IPS-11a (cell line): ENCODE results near the gene DBP.
"Not testable (repeated sequence)": the region's sequence is repeated elsewhere in the genome, so short reads cannot be mapped to it uniquely, and the experiment has no call there.

Source experiments
- H3K4me3 ChIP-seq: one replicate; pipeline ENCODE4 v1.5.1; 2013; ENCODE audit warnings: low read depth, low read length, control low read depth

The DBP gene, protein sequence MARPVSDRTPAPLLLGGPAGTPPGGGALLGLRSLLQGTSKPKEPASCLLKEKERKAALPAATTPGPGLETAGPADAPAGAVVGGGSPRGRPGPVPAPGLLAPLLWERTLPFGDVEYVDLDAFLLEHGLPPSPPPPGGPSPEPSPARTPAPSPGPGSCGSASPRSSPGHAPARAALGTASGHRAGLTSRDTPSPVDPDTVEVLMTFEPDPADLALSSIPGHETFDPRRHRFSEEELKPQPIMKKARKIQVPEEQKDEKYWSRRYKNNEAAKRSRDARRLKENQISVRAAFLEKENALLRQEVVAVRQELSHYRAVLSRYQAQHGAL

DNA sequence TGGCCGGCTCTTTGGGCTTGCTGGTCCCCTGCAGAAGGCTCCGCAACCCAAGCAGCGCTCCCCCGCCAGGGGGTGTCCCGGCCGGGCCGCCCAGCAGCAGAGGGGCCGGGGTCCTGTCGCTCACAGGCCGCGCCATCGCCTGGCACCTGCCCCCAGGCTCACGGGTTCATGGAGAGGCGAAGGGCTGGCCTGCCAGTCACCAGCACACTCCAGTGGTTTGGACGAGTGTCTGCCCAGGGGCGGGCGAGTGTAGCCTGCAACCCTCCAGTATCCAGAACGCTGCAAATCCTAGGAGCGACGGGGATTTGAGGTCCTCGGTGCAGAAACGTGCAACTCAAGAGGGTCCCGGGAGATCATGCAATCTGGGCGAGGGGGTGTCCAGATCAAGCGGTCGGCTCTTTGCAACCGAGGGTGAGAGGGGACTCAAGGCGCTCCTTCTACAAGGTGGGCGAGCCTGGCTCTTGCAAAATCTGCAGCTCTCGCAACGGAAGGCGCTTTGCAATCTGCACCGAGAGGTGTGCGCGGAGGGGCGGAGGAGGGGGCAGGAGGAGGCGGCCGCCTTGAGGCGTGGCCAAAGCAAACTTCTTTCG is at the start of gene DBP:
TSS of gene DBP (minus strand) at position 521 of the 590 bp plus-strand sequence. CDS start at position 136, 385 bp downstream.
- H3K4me3 ChIP-seq, result peak within 1 kb of the TSS; percentile 54

DNA sequence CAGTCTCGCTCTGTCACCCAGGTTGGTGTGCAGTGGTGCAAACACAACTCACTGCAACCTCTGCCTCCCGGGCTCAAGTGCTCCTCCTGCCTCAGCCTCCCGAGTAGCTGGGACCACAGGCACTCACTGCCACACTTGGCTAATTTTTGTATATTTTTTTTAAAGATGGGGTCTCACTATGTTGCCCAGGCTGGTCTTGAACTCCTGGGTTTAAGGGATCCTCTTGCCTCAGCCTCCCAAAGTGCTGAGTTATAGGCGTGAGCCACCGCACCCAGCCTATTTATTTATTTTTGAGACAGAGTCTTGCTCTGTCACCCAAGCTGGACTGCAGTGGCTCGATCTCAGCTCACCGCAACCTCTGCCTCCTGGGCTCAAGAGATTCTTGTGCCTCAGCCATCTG is 49.5 kb upstream of the DBP start:
- not testable (repeated sequence) for H3K4me3 ChIP-seq

DNA sequence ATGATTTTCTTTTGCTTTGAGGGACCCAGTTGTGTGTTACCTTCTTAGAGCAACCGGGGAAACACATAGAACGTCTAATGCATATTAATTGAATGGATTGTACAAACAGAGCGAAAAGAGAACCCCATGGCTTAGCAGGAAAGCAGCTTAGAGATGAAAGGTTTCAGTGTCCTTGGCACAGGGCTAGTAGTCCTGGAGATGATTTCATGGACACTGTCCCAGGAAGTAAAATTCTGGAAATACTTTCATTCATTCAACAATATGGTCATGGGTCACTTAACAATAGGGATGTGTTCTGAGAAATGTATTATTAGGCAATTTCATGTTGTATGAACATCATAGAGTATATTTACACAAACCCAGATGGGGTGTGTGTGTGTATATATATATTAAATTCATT is 48.9 kb upstream of the DBP start:
- no peak overlapping the region for H3K4me3 ChIP-seq

DNA sequence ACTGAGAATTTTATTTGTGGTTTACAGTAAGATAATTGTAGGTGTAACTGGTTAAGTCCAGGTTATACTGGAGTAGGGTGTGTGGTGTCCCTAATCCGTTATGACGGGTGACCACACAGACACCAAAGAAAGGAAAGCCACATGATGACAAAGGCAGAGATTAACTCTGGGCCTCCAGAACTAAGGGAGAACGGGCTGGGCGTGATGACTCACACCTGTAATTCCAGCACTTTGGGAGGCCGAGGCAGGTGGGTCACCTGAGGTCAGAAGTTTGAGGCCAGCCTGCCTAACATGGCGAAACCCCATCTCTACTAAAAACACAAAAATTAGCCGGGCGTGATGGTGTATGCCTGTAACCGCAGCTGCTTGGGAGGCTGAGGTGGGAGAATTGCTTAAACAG is 48.4 kb upstream of the DBP start:
- no peak overlapping the region for H3K4me3 ChIP-seq

DNA sequence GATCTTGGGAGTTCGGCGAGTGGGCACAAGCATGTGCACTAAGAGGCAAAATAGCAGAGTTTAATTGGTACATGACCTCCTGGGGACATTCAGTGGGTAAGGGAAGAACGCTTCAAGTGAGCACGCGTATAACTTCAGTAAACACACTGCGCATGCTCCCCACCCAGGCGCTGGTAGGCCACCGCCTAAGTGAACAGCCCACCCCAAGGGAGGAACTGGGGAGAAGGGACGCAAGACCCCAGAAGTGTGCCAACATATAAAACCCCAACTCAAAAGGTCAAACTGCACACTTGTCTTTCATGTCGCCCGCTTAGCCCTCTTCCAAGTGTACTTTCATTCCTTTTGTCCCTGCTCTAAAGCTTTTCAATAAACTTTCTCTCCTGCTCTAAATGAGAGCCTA is 46.2 kb upstream of the DBP start:
- no peak overlapping the region for H3K4me3 ChIP-seq

DNA sequence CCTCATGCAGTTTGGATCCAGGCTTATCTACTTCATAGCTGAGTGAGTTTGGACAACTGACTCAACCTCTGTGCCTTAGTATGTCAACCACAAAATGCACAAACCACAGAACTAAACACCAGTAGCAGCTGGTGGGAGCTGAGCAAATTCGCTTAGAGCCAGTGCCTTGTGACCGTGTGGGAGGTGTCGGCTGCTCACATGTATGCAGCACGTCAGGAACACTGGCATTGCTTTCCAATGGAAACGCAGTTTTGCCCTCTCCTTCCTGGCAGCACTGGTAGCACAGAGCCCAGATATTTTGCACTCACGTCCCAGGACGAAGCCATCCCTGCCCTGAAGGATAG is 43.9 kb upstream of the DBP start:
- no peak overlapping the region for H3K4me3 ChIP-seq

DNA sequence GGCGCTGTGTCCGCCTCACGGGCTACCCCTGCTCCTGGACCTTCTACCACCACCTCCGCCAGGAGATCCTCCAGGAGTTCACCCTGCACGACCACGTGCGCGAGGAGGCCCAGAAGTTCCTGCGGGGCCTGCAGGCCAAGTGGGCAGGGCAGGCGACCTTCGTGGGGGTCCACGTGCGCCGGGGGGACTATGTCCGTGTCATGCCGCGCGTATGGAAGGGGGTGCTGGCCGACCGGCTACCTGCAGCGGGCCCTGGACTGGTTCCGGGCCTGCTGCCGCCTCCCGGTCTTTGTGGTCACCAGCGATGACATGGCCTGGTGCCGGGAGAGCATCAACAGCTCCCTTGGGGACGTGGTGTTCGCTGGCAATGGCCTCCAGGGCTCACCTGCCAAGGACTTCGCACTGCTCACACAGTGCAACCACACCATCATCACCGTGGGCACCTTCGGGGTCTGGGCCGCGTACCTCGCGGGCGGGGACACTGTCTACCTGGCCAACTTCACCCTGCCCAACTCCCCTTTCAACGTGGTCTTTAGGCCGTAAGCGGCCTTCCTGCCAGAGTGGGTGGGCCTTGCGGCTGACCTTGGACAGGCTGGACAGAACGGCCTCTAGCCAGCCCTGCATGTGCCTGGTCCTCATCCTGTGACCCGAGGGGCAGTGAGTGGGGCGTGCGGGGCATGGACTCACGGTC is 43.4 kb upstream of the DBP start:
- no peak overlapping the region for H3K4me3 ChIP-seq

DNA sequence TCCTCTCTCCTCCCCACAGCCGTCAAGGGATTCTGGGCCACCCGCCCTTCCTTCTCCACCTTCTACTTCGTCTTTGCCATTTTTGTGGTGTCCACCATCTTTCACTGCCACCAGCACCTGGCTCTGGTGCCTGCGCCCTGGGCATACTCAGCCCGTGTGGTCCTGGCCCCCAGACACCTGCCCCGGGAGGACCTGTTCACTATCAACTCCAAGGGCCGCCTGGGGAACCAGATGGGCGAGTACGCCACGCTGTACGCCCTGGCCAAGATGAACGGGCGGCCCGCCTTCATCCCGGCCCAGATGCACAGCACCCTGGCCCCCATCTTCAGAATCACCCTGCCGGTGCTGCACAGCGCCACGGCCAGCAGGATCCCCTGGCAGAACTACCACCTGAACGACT is 42.8 kb upstream of the DBP start:
- not testable (repeated sequence) for H3K4me3 ChIP-seq

DNA sequence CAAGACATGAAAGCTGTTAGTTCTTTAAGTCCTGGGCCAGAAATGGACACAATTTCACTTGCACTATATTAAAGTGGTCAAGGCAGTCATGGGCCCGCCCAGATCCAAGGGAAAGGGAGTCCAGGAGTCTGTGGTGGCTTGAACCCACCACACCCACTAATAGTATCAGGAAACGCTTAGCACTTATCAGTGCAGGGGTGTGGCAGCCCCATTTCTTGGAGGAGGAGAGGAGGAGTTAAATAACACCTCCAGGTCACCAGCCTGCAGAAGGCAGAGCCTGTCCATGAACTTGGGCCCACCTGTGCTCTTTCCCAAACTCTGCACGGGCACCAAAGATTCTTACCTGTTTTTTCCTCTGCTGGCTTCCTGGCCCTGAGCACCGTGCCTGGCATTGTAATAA is 41.0 kb upstream of the DBP start:
- H3K4me3 ChIP-seq, result no peak overlapping the region

DNA sequence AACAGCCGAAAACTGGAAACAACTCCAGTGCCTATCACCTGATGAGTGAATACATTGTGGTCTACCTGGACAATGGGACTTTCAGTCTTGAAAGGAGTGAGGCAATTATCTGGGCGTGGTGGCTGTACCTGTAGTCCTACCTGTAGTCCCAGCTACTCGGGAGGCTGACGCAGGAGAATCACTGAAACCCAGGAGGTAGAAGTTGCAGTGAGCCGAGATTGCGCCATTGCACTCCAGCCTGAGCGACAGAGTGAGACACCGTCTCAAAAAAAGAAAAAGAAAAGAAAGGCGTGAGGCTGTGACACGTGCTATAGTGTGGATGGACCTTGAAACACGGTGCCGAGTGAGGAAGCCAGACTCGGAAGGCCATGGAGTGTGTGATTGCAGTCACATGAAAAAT is 39.7 kb upstream of the DBP start:
- no peak overlapping the region for H3K4me3 ChIP-seq

DNA sequence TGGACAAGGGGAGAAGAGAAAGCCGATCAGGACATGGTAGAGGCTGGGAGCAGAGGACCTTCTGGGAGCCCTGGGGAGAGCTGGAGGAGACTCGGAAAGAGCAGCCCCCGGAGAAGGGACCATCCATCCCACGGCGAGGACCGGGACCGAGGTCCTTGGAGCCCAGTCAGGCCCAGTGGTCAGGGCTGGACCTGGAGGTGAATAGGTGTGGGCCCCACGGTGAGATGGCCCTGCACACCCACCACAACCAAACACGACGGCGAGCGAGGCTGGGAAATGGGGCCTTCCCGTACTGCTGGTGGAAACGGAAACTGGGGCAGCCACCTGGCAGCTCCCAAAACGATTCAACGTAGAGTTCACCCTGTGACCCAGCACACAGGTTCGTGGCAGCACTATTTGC is 39.3 kb upstream of the DBP start:
- no peak overlapping the region for H3K4me3 ChIP-seq

DNA sequence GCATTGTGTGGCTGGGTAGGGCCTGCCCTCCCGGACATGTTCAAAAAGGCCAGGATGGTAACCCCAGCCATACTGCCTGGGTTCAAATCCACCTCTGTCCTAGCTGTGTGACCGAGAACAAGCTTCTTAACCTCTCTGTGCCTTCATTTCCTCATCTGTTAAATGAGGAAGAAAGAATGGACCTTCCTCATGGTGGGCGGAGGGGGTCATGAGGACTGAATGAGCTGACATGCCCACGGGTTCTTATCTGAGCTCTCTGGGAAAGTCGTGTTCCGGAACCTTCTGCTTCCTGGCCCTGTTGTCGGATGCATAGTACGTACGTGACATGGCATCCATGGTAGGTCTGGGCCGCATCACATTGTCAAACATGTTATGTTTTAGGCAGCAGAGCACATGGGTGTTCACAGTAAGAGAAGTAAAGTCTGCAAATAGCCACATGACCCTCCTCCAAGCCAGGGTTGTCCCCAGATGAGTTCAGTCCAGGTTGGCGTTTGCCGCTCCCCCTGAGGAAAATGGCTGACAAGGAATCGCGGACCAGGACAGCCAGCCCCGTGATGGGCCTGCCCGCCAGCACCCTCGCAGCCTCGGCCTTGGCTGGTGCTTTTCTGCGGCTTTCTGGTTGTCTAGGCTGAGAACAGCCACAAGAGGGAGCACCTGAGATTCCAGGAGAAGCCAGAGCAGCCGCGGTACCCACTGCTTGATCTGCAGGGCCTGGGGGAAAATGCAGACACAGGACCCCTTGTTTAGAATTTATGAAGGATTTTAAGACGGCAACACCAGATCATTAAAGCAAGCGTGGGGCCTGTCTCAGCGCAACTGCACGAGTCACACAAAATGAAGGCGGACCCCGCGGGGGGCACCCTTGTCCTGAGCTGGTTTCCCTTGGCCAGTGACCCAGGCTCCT is 38.0 kb upstream of the DBP start:
- H3K4me3 ChIP-seq, result no peak overlapping the region

DNA sequence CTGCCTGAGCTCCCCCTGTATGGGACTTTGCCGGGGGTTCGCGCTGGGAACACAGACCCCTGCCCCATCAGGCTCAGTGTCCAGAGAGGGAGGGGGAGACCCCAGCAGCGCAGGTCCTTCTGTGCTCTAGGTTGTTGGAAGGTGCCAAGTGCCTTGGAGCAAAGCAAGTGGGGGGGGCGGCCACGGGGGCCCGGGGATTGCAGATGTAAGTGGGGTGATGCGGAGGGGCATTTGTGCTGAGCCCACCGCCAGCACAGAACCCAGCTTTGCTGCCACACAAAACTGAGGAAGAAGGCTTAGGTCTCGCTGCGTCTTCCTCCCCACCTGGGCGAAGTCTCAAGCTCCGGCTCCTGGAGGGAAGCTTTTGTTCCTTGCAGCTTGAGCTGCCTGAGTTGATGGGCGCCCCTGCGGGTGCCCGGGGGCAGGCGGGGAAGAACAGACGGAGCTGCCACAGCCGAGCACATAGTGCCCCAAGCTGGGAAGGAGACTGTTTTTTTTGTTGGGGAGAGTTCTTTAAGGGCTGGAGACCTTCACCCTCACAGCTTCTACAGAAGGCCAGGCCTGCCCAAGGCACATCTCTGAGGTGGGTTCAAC is 37.1 kb upstream of the DBP start:
- no peak overlapping the region for H3K4me3 ChIP-seq

DNA sequence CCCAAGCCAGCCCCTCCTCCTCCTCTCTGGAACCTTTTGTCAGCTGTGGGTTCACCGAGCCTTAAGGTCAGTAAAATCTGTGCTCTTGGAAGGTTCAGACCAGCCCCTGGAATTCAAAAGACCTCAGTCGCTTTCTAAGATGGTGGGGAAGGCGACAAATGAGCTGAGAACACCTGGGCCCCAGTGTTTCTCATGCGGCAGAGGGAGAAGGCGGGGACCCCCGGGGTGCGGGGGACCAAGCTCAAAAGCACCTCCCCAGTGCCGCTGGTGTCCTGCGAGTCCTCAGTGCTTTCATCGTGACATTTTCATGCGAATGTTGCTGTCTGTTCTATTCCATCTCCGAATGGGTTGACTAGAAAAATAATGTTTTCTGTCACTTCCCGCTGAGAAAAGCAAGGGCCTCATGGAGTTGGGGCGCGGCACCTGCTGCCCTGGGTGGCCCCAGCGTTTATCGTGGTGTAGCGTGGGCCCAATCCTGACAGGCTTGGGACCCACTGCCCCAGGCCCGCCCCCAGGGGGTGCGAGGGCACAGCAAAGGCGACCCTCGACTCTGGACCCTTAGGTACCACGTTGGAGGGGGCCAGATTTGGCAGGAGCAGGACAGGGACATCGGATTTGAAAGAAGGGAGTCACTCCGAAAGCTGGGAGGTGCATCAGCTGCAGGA is 36.4 kb upstream of the DBP start:
- no peak overlapping the region for H3K4me3 ChIP-seq

DNA sequence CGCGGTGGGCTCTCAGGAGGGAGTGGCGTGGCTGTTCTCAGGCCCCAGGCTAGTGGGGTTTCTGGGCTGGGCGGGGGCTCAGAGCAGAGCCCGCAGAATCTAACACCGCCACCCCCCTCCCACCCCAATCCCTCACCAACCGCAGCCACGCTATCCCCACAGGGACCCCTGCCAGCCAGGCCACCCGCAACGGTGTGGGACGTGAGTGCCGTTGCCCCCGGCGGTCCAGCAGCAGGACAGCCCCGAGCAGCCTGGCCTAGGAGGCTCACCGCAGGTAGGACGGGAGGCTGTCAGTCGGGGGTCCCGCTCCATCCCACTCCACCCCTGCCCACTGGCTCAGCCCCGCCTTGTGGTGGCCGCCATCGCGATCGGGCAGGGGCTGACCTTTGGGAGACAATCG is 35.8 kb upstream of the DBP start, which contains the start of gene NTN5:
TSS of gene NTN5 (minus strand) at position 24 of the 400 bp plus-strand sequence. CDS start 2,031 bp downstream, outside the sequence.
- no peak within 1 kb of the TSS for H3K4me3 ChIP-seq

DNA sequence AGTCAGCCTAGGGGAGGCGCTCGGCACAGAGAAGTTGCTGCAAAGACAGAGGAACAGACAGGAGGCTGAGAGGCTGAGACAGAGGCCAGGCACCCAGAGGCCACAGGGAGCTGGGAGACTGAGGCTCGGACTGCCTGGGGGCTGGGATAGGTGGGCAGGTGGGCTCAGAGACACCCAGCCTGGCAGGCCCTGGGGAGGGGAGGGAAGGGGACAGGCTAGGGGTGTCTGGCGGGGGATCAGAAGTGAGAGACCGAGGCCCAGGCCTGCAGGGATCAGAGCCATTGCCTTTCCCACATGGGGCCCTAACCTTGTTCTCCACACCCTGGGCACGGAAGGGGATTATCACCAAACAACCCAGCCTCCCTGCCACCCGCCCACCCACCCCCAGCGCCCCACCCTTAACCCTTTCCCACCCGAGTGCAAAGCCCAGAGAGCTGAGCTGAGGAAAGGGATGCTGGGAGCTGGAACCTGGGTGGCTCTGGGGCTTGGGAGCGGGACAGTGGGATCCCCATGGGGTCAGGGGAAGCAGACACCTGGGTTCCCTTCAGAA is 34.3 kb upstream of the DBP start:
- H3K4me3 ChIP-seq, result no peak overlapping the region

DNA sequence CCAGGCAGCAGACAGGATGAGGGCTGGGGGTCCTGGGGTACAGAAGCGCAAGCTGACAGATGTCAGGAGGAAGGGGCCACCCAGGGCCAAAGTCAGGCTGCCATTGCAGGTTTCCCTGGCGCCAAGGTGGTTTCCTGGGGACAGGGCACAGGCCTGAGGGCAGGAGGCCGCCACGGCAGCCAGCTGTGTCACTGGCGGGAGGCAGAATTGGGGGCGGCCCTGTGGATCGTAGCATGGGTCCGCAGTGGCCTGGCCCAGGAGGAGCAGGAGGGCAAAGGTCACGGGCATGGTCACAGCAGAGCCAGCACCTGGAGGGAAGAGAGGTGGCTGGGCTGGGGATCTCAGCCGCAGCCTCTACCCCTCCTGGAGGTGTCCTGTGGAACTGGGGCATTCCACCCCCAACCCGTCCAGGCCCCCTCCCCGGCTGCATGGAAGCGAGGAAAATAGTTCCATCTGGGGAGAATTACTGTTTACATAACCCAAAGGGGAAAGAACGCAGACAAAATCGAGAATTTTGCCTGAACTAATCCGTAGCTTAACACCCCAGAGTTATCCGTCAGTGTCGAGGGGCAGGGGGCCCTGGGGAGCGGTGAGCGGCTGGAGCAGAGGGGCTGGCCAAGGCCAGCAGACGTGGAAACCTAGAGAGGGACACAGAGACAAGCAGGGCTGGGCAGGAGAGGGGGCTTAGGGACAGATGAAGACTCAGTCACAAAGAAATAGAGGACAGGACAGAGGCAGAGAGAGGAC is 33.7 kb upstream of the DBP start:
- no peak overlapping the region for H3K4me3 ChIP-seq

DNA sequence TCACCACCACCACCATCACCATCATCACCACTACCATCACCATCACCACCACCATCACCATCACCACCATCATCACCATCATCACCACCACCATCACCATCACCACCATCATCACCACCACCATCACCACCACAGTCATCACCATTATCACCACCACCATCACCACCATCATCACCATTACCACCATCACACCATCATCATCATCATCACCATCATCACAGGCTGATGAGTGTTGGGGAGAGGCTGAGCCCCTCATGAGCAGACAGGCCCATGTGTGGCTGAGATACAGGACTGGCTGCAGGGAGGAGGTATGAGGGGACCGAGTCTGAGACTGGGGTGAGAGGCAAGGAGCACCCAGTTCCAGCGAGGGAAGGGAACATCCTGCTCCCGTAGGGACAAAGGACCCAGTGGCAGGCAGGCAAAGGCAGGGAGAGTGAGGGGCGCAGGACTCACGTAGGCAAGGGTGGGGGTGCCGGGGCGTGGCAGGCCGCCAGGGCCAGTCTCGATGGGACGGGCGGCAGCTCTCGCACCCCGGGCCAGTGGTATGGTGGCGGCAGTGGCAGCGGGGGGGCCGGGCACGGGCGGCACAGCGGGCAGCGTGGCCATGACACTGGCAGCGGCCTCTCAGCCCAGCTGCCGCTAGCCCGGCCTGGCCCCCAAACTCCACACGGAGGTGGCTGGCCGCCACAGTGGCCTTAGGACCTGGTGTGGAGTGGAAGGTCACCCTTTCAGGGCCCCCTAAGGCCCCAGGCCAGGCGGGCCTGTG is 32.9 kb upstream of the DBP start:
- H3K4me3 ChIP-seq, result no peak overlapping the region

DNA sequence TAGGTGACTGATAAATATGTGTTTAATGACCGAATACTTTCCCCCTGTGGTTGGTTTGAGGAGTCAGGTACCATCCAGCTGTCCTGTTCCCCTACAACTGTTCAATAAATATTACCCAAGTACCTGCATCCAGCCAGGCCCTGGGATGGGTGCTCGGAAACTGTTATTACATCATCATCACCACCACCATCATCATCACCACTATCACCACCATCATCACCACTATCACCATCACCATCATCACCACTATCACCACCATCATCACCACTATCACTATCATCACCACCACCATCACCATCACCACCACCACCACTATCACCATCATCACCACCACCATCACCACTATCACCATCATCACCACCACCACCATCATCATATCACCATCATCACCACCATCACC is 31.6 kb upstream of the DBP start:
- no peak overlapping the region for H3K4me3 ChIP-seq
